A673 (cell line): ENCODE data around the gene AHNAK2.

Experiments
- CTCF ChIP-seq: fragments of 300-800, 200-600 bp; sonication (generic); conservative IDR thresholded peaks from 2 replicates; pipeline ENCODE4 v1.5.1; 2017; ENCODE audit warnings: low read depth, mild to moderate bottlenecking, antibody characterized with exemption, low read length, moderate library complexity, mixed read lengths
- EZH2 ChIP-seq: fragments of 200-600 bp; sonication (generic); IDR thresholded peaks from 2 replicates; pipeline ENCODE4 v1.6.1; 2017; ENCODE audit warnings: borderline replicate concordance, low read depth, mild to moderate bottlenecking, mixed read lengths, antibody characterized with exemption, low read length; ENCODE audit not compliant: poor library complexity, severe bottlenecking

- TF ChIP-seq CTCF (no peak), EZH2 (no peak)
Observed at GRCh38 chr14:104923640-104924420, 54.3 kb downstream of the AHNAK2 start.
